B cell (primary cell): ENCODE measurements around the gene QPCT.

ENCODE experiments used
- EZH2 ChIP-seq: IDR thresholded peaks from 2 replicates; pipeline ENCODE4 v1.6.1; 2012; ENCODE audit warnings: borderline replicate concordance, low read depth, mild to moderate bottlenecking, moderate library complexity, low read length; ENCODE audit not compliant: insufficient read depth, poor library complexity, severe bottlenecking
- TF ChIP-seq, protein P1 (sequence below): fragments of 200-600 bp; IDR thresholded peaks from one replicate; pipeline ENCODE4 v1.8.0; 2022; ENCODE audit warnings: antibody characterized with exemption, mild to moderate bottlenecking

GRCh38 chr2:37367310-37367709 is 22.9 kb downstream of the QPCT start:
- TF ChIP-seq, protein P1, sequence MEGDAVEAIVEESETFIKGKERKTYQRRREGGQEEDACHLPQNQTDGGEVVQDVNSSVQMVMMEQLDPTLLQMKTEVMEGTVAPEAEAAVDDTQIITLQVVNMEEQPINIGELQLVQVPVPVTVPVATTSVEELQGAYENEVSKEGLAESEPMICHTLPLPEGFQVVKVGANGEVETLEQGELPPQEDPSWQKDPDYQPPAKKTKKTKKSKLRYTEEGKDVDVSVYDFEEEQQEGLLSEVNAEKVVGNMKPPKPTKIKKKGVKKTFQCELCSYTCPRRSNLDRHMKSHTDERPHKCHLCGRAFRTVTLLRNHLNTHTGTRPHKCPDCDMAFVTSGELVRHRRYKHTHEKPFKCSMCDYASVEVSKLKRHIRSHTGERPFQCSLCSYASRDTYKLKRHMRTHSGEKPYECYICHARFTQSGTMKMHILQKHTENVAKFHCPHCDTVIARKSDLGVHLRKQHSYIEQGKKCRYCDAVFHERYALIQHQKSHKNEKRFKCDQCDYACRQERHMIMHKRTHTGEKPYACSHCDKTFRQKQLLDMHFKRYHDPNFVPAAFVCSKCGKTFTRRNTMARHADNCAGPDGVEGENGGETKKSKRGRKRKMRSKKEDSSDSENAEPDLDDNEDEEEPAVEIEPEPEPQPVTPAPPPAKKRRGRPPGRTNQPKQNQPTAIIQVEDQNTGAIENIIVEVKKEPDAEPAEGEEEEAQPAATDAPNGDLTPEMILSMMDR: no peak
- no peak for TF ChIP-seq EZH2
